ENCODE measurements around the gene NTMT1.
"Not testable (repeated sequence)": the region's sequence is repeated elsewhere in the genome, so short reads cannot be mapped to it uniquely, and the experiment has no call there.

Gene NTMT1

DNA sequence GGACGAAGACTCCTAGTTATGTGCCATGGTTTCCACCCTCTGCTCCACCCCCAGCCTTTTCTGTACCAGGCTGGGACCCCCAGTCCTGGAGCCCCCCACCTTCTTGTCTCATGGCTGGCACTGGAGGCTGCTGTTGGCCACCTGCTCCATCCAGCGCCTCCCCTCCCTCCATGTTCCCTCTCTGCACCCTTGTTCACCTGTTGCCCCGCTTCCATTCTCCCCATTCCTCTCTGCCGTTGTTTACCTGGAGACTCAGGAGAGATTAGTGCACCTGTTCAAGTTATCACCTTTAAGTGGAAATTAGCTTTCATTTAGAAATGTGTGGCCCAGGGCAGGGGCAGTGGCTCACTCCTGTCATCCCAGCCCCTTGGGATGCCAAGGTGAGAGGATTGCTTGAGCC lies 7.2 kb downstream of the NTMT1 start:
- Histone ChIP-seq H3K4me1 (no peaks in the 10 kb centered on the region), H3K9ac (no peak overlapping the region), H3K4me3 (ENCODE audit: low read depth, low read length) (no peak overlapping the region), H3K27ac (no peak overlapping the region), H2AFZ (no peak overlapping the region), H3K27me3 (ENCODE audit: control insufficient read depth, insufficient read depth, low read length) (no peaks in the 10 kb centered on the region), H3K36me3 (ENCODE audit: control insufficient read depth, insufficient read depth, low read length) (no peaks in the 10 kb centered on the region), H3K79me2 (peaks cover 6% of the 10 kb centered on the region), H3K4me2 (ENCODE audit: low read length) (no peak overlapping the region), H3K9me3 (ENCODE audit: control insufficient read depth, low read length) (no peaks in the 10 kb centered on the region)
- TF ChIP-seq, protein P1, sequence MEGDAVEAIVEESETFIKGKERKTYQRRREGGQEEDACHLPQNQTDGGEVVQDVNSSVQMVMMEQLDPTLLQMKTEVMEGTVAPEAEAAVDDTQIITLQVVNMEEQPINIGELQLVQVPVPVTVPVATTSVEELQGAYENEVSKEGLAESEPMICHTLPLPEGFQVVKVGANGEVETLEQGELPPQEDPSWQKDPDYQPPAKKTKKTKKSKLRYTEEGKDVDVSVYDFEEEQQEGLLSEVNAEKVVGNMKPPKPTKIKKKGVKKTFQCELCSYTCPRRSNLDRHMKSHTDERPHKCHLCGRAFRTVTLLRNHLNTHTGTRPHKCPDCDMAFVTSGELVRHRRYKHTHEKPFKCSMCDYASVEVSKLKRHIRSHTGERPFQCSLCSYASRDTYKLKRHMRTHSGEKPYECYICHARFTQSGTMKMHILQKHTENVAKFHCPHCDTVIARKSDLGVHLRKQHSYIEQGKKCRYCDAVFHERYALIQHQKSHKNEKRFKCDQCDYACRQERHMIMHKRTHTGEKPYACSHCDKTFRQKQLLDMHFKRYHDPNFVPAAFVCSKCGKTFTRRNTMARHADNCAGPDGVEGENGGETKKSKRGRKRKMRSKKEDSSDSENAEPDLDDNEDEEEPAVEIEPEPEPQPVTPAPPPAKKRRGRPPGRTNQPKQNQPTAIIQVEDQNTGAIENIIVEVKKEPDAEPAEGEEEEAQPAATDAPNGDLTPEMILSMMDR (IDR thresholded peaks at IDR 0.05): no peak

DNA sequence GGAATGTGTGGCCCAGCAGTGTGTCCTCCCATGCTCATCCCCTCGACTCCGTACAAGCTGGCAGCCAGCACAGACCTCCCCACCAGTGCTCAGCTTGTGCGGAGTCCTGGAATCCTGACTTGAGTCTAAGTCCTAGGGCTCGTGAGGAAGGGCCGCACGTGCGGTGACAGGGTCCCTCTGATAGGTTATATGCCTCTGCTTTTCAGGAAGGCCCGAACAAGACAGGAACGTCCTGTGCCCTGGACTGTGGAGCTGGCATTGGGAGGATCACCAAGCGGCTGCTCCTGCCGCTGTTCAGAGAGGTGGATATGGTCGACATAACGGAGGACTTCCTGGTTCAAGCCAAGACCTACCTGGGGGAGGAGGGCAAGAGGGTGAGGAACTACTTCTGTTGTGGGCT lies 7.9 kb downstream of the NTMT1 start:
- Histone ChIP-seq H3K79me2 (peaks cover 6% of the 10 kb centered on the region), H3K9me3 (ENCODE audit: control insufficient read depth, low read length) (no peaks in the 10 kb centered on the region), H3K4me3 (ENCODE audit: low read depth, low read length) (no peak overlapping the region), H3K36me3 (ENCODE audit: control insufficient read depth, insufficient read depth, low read length) (no peaks in the 10 kb centered on the region), H3K27ac (no peak overlapping the region), H3K27me3 (ENCODE audit: control insufficient read depth, insufficient read depth, low read length) (no peaks in the 10 kb centered on the region), H3K4me1 (no peaks in the 10 kb centered on the region), H3K4me2 (ENCODE audit: low read length) (no peak overlapping the region), H3K9ac (no peak overlapping the region), H2AFZ (no peak overlapping the region)
- TF ChIP-seq, protein P1 (IDR thresholded peaks at IDR 0.05): no peak

DNA sequence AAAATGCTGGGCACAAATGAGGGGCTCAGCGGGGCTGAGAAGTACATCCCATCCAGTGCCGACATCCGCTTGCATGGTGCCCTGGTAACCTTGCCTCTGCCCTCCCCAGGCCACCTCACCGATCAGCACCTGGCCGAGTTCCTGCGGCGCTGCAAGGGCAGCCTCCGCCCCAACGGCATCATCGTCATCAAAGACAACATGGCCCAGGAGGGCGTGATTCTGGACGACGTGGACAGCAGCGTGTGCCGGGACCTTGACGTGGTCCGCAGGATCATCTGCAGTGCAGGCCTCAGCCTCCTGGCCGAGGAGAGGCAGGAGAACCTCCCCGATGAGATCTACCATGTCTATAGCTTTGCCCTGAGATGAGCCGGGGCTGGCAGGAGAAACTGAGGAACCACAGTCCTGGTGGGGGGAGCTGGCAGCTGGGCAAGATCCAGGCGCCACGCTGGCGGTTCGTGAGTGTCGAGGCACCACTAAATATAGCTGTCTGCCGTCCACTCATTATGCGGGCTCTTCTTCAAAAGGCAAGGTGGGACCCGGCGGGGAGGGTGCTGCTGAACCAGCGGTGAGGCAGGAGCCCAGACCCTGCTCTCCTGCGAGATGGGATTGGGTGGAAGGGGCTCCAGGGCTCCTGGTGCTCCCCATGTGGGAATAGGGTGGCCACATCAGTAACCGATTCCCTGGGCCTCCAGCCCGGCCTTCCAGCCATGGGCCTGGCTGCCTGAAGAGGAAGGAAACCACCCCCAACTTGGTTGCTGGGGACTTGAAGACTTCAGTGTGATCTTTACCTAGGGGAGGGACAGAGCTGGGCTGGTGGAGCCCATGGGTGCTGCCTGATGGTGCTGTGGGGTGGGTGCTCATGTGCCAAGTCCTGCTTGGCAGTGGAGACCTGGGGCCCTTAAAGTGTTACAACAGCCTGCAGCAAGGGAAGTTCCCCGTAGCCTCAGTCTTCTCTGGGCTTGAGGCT lies 9.4 kb downstream of the NTMT1 start:
- H3K9me3 ChIP-seq (ENCODE audit: control insufficient read depth, low read length): no peaks in the 10 kb centered on the region
- H3K79me2 ChIP-seq: peaks cover 6% of the 10 kb centered on the region
- TF ChIP-seq, protein P1 (IDR thresholded peaks at IDR 0.05): no peak
- H3K4me3 ChIP-seq (ENCODE audit: low read depth, low read length): no peak overlapping the region
- no peak overlapping the region for H3K9ac ChIP-seq
- H3K27ac ChIP-seq: no peak overlapping the region
- H2AFZ ChIP-seq: no peak overlapping the region
- H3K36me3 ChIP-seq (ENCODE audit: control insufficient read depth, insufficient read depth, low read length): no peaks in the 10 kb centered on the region
- no peak overlapping the region for H3K4me2 ChIP-seq (ENCODE audit: low read length)
- H3K27me3 ChIP-seq (ENCODE audit: control insufficient read depth, insufficient read depth, low read length): no peaks in the 10 kb centered on the region
- H3K4me1 ChIP-seq: no peaks in the 10 kb centered on the region

DNA sequence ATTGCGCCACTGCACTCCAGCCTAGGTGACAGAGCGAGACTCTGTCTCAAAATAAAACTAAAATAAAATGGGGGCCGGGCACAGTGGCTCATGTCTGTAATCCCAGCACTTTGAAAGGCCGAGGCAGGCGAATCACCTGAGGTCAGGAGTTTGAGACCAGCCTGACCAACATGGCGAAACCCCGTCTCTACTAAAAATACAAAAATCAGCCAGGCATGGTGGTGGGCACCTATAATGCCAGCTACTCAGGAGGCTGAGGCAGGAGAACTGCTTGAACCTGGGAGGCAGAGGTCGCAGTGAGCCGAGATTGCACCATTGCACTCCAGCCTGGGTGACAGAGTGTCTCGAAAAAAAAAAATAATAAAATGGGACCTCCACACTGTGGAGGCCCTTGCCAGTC lies 10.4 kb downstream of the NTMT1 start:
- not testable (repeated sequence) for H3K79me2 ChIP-seq; H3K4me2 ChIP-seq (ENCODE audit: low read length); H2AFZ ChIP-seq; H3K36me3 ChIP-seq (ENCODE audit: control insufficient read depth, insufficient read depth, low read length); H3K4me1 ChIP-seq; H3K27ac ChIP-seq; H3K27me3 ChIP-seq (ENCODE audit: control insufficient read depth, insufficient read depth, low read length); H3K9ac ChIP-seq; H3K4me3 ChIP-seq (ENCODE audit: low read depth, low read length); H3K9me3 ChIP-seq (ENCODE audit: control insufficient read depth, low read length)

DNA sequence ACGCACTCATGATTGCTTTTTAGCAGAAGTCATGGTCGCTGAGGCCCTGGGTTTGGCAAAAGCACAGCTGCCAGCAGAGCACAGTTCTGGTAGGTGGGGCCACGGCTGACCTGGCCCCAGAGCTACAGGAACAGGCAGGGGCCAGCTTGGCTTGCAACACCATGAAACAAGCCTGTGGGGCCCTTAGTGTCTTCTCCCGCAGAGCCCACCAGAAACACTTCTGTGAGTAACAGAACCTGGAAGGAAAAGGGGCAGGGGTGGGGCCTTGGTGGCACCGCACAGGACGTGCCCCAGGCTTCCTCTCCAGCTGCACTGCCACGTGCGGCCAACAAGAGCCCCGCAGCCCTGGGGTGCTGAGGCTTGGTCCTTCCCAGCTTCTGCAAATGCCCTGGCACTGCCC lies 11.1 kb downstream of the NTMT1 start:
- H3K9me3 ChIP-seq (ENCODE audit: control insufficient read depth, low read length): no peaks in the 10 kb centered on the region
- H3K4me3 ChIP-seq (ENCODE audit: low read depth, low read length): no peak overlapping the region
- H3K4me1 ChIP-seq: no peaks in the 10 kb centered on the region
- no peak overlapping the region for H3K4me2 ChIP-seq (ENCODE audit: low read length)
- no peak overlapping the region for H2AFZ ChIP-seq
- no peak overlapping the region for H3K27ac ChIP-seq
- no peaks in the 10 kb centered on the region for H3K27me3 ChIP-seq (ENCODE audit: control insufficient read depth, insufficient read depth, low read length)
- peaks cover 6% of the 10 kb centered on the region for H3K79me2 ChIP-seq
- no peak overlapping the region for H3K9ac ChIP-seq
- H3K36me3 ChIP-seq (ENCODE audit: control insufficient read depth, insufficient read depth, low read length): no peaks in the 10 kb centered on the region
- TF ChIP-seq, protein P1 (IDR thresholded peaks at IDR 0.05): no peak
